Mucosa of descending colon (tissue), 3 donors: ENCODE data around the gene FTO. TPM values are rescaled to one million over a fixed set of nuclear protein-coding genes. Genes with fewer than 3 reads are reported as not detected.

Experiments used
- ATAC-seq: fragments of 200-7000 bp; cut with Tn5 transposase; one replicate; pipeline ENCODE4 v1.9.1; 2020; ENCODE audit warnings: mild to moderate bottlenecking, moderate library complexity
- DNase-seq, 3 donors: peaks; one replicate each; pipeline ENCODE4 v3.0.0-alpha.2; 2020
- H3K36me3 ChIP-seq: fragments of 200-600 bp; one replicate; pipeline ENCODE4 v1.8.0; 2021; ENCODE audit warnings: low read depth, mild to moderate bottlenecking
- H3K4me1 ChIP-seq: fragments of 200-600 bp; one replicate; pipeline ENCODE4 v1.8.0; 2021; ENCODE audit warnings: low read depth, mild to moderate bottlenecking
- H3K4me3 ChIP-seq: fragments of 200-600 bp; one replicate; pipeline ENCODE4 v1.8.0; 2021; ENCODE audit warnings: mild to moderate bottlenecking
- H3K9me3 ChIP-seq: fragments of 200-600 bp; one replicate; pipeline ENCODE4 v1.8.0; 2021; ENCODE audit warnings: mild to moderate bottlenecking
- intact Hi-C, 2 donors: fragments of 100-400 bp; cut with DNase I in 1 of 2; cut with micrococcal nuclease in 1 of 2; formaldehyde crosslinking; loops; one replicate each; pipeline versions ENCODE4 v1.11.0 to v1.11.1; 2022; cut with DNase I, micrococcal nuclease
- total RNA-seq, 3 donors: library from RNA; stranded (reverse); fragmentation: NEBNext Ultra II Directional in 2 of 3; extraction: Animal tissue kit (Norgen Biotek cat#: 25700) in 2 of 3; gene quantifications; one replicate each; pipeline versions ENCODE4 v1.2.1 to v1.2.4, GENCODE V29; 2021 to 2023
- TF ChIP-seq, protein P1 (sequence below): fragments of 200-600 bp; IDR thresholded peaks from one replicate; pipeline ENCODE4 v1.8.0; 2022; ENCODE audit warnings: antibody characterized with exemption, mild to moderate bottlenecking
- donor health status: DM: no; HTN: no; CAD: no; lungs with moderate emphysema.
- donor health status: DM: no; HTN: no; CAD: no.
- donor health status: DM: no; HTN: yes; CAD: no.

The FTO gene
- total RNA-seq, 3 donors from 2014 or later = 38.0 to 81.7 (median 39.1) TPM

DNA sequence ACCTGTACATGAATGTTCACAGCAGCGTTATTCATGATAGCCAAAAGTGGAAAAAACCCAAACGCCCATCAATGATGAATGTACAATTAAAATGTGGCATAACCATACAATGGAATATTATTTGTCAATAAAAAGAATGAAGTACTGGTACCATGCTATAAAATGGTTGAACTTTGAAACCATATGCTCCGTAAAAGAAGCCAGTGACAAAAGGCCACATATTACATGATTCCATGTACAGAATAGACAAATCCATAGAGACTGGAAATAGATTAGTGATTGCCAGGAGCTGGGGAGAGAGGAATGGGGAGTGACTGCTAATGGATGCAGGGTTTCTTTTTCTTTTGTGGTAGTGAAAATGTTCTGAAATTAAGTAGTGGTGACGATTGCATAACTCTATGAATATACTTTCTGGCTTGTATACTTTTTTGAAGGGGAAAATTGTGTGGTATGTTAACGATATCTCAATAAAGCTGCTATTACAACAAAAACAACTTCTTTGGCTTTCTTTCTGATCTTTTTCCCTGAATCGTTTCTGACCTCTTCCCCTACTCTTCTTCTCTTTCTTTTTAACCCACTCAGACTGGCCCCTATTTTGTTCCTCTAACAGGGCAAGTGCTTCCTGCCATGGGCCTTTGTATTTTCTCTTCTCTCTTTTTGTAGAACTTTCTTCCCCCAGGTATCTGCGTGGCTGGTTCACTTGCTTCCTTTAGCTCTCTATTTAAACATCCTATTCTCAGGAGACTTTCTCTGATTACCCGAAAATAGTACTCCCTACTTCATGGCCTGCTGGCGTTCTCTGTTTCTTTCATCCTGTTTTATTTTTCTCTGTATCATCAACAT is 67.9 kb downstream of the FTO start:
- Histone ChIP-seq H3K4me3 (no peak overlapping the region), H3K4me1 (peaks cover 52% of the 10 kb centered on the region), H3K9me3 (no peaks in the 10 kb centered on the region), H3K36me3 (no peaks in the 10 kb centered on the region)
- TF ChIP-seq, protein P1, sequence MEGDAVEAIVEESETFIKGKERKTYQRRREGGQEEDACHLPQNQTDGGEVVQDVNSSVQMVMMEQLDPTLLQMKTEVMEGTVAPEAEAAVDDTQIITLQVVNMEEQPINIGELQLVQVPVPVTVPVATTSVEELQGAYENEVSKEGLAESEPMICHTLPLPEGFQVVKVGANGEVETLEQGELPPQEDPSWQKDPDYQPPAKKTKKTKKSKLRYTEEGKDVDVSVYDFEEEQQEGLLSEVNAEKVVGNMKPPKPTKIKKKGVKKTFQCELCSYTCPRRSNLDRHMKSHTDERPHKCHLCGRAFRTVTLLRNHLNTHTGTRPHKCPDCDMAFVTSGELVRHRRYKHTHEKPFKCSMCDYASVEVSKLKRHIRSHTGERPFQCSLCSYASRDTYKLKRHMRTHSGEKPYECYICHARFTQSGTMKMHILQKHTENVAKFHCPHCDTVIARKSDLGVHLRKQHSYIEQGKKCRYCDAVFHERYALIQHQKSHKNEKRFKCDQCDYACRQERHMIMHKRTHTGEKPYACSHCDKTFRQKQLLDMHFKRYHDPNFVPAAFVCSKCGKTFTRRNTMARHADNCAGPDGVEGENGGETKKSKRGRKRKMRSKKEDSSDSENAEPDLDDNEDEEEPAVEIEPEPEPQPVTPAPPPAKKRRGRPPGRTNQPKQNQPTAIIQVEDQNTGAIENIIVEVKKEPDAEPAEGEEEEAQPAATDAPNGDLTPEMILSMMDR = no peak
- intact Hi-C loops = no loop called here
- DNase-seq = no peak
- ATAC-seq = peak; percentile 57

GRCh38 chr16:53773150-53773846 is 69.3 kb downstream of the FTO start:
- ATAC-seq (peak; percentile 95), DNase-seq (peak in 1 of 3 donors; percentile 74)
- Histone ChIP-seq H3K4me1 (peaks cover 51% of the 10 kb centered on the region), H3K36me3 (no peaks in the 10 kb centered on the region), H3K9me3 (no peaks in the 10 kb centered on the region), H3K4me3 (no peak overlapping the region)
- intact Hi-C loops = no loop called here
- TF ChIP-seq, protein P1 = peak; percentile 14

- DNase-seq (no peak), ATAC-seq (no peak)
- intact Hi-C loops = no loop called here
Observed at GRCh38 chr16:53773881-53774280, 69.9 kb downstream of the FTO start.

DNA sequence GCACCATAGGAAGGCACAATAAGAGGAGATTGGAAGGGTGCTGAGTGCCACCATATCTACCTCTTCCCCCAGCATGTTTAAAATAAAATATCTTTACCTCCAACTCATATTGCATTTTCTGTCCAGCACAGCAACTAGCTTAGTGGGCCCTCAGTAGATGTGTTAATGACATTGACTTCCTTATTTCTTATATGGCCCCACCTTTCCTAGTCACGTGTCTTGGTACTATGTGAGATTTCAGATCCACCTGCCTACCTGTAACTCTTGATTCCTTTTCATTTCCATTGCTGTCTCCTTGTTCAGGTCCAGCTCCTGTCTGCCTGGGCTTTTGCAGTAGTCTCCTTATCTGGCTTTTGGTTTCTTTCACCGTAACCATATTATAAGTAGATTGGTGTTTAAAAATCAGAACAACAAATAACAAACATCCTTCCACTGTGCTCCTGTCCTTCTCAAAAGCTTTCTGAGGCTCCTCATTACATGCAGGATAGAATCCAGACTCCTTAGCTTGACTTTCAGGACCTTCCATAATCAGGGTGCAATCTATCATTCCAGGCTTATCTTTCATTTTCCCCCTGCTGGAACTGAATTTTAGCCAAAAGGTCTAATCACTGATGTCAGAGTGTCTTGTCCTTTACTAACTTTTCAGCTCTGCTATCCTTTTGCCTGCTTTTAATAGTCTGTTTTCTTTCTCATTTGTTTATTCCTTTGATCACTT is 71.3 kb downstream of the FTO start:
- TF ChIP-seq, protein P1 = no peak
- intact Hi-C loops = no loop called here
- ATAC-seq (peak; percentile 65), DNase-seq (peak in 1 of 3 donors; percentile 65)
- Histone ChIP-seq H3K4me3 (no peak overlapping the region), H3K4me1 (peaks cover 59% of the 10 kb centered on the region), H3K36me3 (no peaks in the 10 kb centered on the region), H3K9me3 (no peaks in the 10 kb centered on the region)

More at GRCh38 chr16:53773881-53774280, 69.9 kb downstream of the FTO start:
- H3K4me1 ChIP-seq = peaks cover 48% of the 10 kb centered on the region
- no peaks in the 10 kb centered on the region for H3K36me3 ChIP-seq
- TF ChIP-seq, protein P1 = no peak
- no peak overlapping the region for H3K4me3 ChIP-seq
- no peaks in the 10 kb centered on the region for H3K9me3 ChIP-seq

- intact Hi-C loops = no loop called here
- TF ChIP-seq, protein P1 = no peak
- ATAC-seq (peak; percentile 54), DNase-seq (peak in 1 of 3 donors; percentile 38)
- no peaks in the 10 kb centered on the region for H3K9me3 ChIP-seq
- peaks cover 60% of the 10 kb centered on the region for H3K4me1 ChIP-seq
- H3K4me3 ChIP-seq = no peak overlapping the region
- H3K36me3 ChIP-seq = no peaks in the 10 kb centered on the region
Observed at GRCh38 chr16:53775821-53776431, 72.0 kb downstream of the FTO start.
